ENCODE data around the gene NTN5. TPM values are rescaled to one million over a fixed set of nuclear protein-coding genes. Genes with fewer than 3 reads are reported as not detected.

NTN5 gene
- total RNA-seq, 1 experiment from 2014 or later = 0.55 TPM

GRCh38 chr19:48703316-48703715, 30.5 kb upstream of the NTN5 start:
- Histone ChIP-seq H2BK15ac (ENCODE audit: low read depth, low read length) (no peak overlapping the region), H3K4me2 (ENCODE audit: insufficient read depth, insufficient read length, low read length) (no peak overlapping the region)
- peaks cover 24 to 37% (median 33%) of the 10 kb centered on the region in 3 experiments for H3K36me3 Mint-ChIP-seq (ENCODE audit: insufficient read depth in 1 of 3, low read depth in 3 of 3)

More at GRCh38 chr19:48703316-48703715, 30.5 kb upstream of the NTN5 start:
- no peak overlapping the region for H3K56ac ChIP-seq (ENCODE audit: insufficient read length, low read depth, low read length)
- no peaks in the 10 kb centered on the region for H3K79me2 ChIP-seq (ENCODE audit: insufficient read depth, low read length)
- peaks cover 2 to 7% of the 10 kb centered on the region in 2 experiments for H3K4me1 Mint-ChIP-seq
- no peak overlapping the region for H3K4ac ChIP-seq (ENCODE audit: low read depth, low read length)
- no CpG with 5 or more reads among the region's 23 CpGs for WGBS (ENCODE audit: extremely low coverage, insufficient read length, low lambda C conversion rate)
- H3K9ac ChIP-seq (ENCODE audit: extremely low read depth, insufficient read length, low read length) = no peak overlapping the region
- no peak overlapping the region for H3T11ph ChIP-seq (ENCODE audit: low read length)
- peaks cover 2 to 4% of the 10 kb centered on the region in 2 experiments; a peak in 3 of 5 replicates for H3K9me3 Mint-ChIP-seq
- no peak overlapping the region for H3K14ac ChIP-seq (ENCODE audit: insufficient read depth, low read length)
- no peak overlapping the region for H3K27ac ChIP-seq (ENCODE audit: insufficient read length, low read depth, low read length)
- H3K79me1 ChIP-seq (ENCODE audit: insufficient read depth, low read depth, low read length, poor library complexity, severe bottlenecking) = no peaks in the 10 kb centered on the region
- no peaks in the 10 kb centered on the region for H3K27me3 ChIP-seq (ENCODE audit: insufficient read depth, low read length)
- H2BK120ac ChIP-seq (ENCODE audit: low read depth, low read length, poor library complexity, severe bottlenecking) = no peak overlapping the region
- no peak overlapping the region for H3K18ac ChIP-seq (ENCODE audit: insufficient read length, low read depth, low read length)
- no peak for DNase-seq
- H4K20me1 ChIP-seq (ENCODE audit: control insufficient read depth, insufficient read depth, insufficient read length) = no peaks in the 10 kb centered on the region
- H2BK5ac ChIP-seq (ENCODE audit: insufficient read length, low read length) = no peak overlapping the region
- no peaks in the 10 kb centered on the region for H3K27me3 Mint-ChIP-seq (ENCODE audit: low read depth)
- no peak overlapping the region for H2BK12ac ChIP-seq (ENCODE audit: insufficient read length, low read depth, low read length)
- H2BK20ac ChIP-seq (ENCODE audit: low read depth, low read length, poor library complexity, severe bottlenecking) = no peak overlapping the region
- no peak overlapping the region for H4K8ac ChIP-seq (replicated peaks; ENCODE audit: insufficient read length, low read depth, low read length)
- H3K4me3 Mint-ChIP-seq = no peak overlapping the region
- no peak overlapping the region for H3K23ac ChIP-seq (ENCODE audit: insufficient read length, low read depth, low read length)
- no peaks in the 10 kb centered on the region for H3K4me1 ChIP-seq (ENCODE audit: insufficient read depth, low read length)
- H2AK5ac ChIP-seq (ENCODE audit: insufficient read length, low read length) = no peak overlapping the region
- H2AFZ ChIP-seq (ENCODE audit: low read length) = no peak overlapping the region
- no peak overlapping the region for H3K27ac Mint-ChIP-seq
- no peak overlapping the region for H4K5ac ChIP-seq (ENCODE audit: insufficient read length, low read depth, low read length)
- H4K91ac ChIP-seq (ENCODE audit: insufficient read length, low read depth, low read length) = no peak overlapping the region
- no peaks in the 10 kb centered on the region for H3K9me3 ChIP-seq (ENCODE audit: control insufficient read depth, low read depth, low read length)
- H3K23me2 ChIP-seq (ENCODE audit: insufficient read length, low read depth, low read length, poor library complexity, severe bottlenecking) = no peaks in the 10 kb centered on the region
- no peak for TF ChIP-seq CTCF (conservative IDR thresholded peaks at IDR 0.05)
